ENCODE data around the gene KCTD3. TPM values are rescaled to one million over a fixed set of nuclear protein-coding genes. Genes with fewer than 3 reads are reported as not detected.

KCTD3 gene
- total RNA-seq, 1 experiment from 2014 or later, result 34.7 TPM

DNA sequence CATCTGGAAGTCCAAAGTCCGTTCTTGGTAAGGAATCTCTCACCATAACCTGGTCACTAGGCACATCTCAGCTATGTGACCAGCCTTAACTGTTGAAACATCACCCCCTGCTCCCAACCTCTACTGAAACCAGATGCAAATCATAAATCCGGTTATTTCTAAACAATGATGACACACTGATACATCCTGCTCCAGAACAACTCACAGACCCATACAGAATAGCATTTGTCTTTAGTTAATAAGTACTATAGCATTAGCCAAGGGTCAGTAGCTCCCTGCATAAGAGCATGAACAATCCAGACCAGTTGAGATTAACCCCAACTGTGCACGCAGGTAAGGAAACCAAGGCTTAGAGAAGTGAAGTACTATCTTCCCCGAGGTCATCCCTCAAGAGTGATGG is 38.0 kb upstream of the KCTD3 start:
- Histone ChIP-seq H3K27ac (ENCODE audit: low read length) (no peak overlapping the region), H3K9me3 (ENCODE audit: control insufficient read depth, insufficient read depth, low read depth, low read length) (no peaks in the 10 kb centered on the region), H3K27me3 (ENCODE audit: control insufficient read depth, insufficient read depth, low read length) (peaks cover 2% of the 10 kb centered on the region; the same call in 1 of the 2 replicates), H3K4me3 (ENCODE audit: low read depth in 2 of 2, low read length in 2 of 2) (no peak overlapping the region), H3K36me3 (ENCODE audit: control insufficient read depth, insufficient read depth, low read length) (no peaks in the 10 kb centered on the region), H3K4me1 (ENCODE audit: control insufficient read depth, insufficient read depth, low read length) (no peaks in the 10 kb centered on the region)
- CTCF ChIA-PET, result no interaction called here
- no TSS peak for BruUV-seq (replicated peaks)
- intact Hi-C loops (cut with micrococcal nuclease; ENCODE audit: unreplicated experiment), result loop anchor here (5.0 to 10.0 kb wide), 4 partner anchors 344 to 867 kb away; no protein-coding TSS in a partner anchor
- POLR2A ChIA-PET, result no interaction called here
- in situ Hi-C loops (cut with HindIII; ENCODE audit: low pct_unique_long_range_greater_than_20kb, low sequenced_read_pairs), result no loop called here
- DNase-seq (ENCODE audit: low read depth, low spot score), result no peak
- no peak for TF ChIP-seq CTCF (IDR thresholded peaks at IDR 0.05)
- TF ChIP-seq POLR2AphosphoS5 (IDR thresholded peaks at IDR 0.05; ENCODE audit: low read depth, low read length), result no peak
- TF ChIP-seq REST (IDR thresholded peaks at IDR 0.05; ENCODE audit: insufficient read depth in 1 of 2, low read depth in 2 of 2, low read length in 1 of 2), result no peak
- no peak for TF ChIP-seq SIN3A (IDR thresholded peaks at IDR 0.05; ENCODE audit: borderline replicate concordance, insufficient read depth, low read depth, low read length)
- no peak for TF ChIP-seq TCF7L2 (IDR thresholded peaks at IDR 0.05; ENCODE audit: low read depth, low read length)
- ATAC-seq, result no peak

GRCh38 chr1:215529571-215529970 is 37.5 kb upstream of the KCTD3 start:
- TF ChIP-seq CTCF (IDR thresholded peaks at IDR 0.05), result no peak
- no peak for TF ChIP-seq SIN3A (IDR thresholded peaks at IDR 0.05; ENCODE audit: borderline replicate concordance, insufficient read depth, low read depth, low read length)
- no peak for TF ChIP-seq TCF7L2 (IDR thresholded peaks at IDR 0.05; ENCODE audit: low read depth, low read length)
- POLR2A ChIA-PET, result no interaction called here
- Histone ChIP-seq H3K27me3 (ENCODE audit: control insufficient read depth, insufficient read depth, low read length) (peaks cover 2% of the 10 kb centered on the region; the same call in 1 of the 2 replicates), H3K36me3 (ENCODE audit: control insufficient read depth, insufficient read depth, low read length) (no peaks in the 10 kb centered on the region), H3K4me3 (ENCODE audit: low read depth in 2 of 2, low read length in 2 of 2) (no peak overlapping the region), H3K27ac (ENCODE audit: low read length) (no peak overlapping the region), H3K4me1 (ENCODE audit: control insufficient read depth, insufficient read depth, low read length) (no peaks in the 10 kb centered on the region), H3K9me3 (ENCODE audit: control insufficient read depth, insufficient read depth, low read depth, low read length) (no peaks in the 10 kb centered on the region)
- intact Hi-C loops (cut with micrococcal nuclease; ENCODE audit: unreplicated experiment) (loop anchor here (5.0 to 10.0 kb wide), 4 partner anchors 345 to 867 kb away; no protein-coding TSS in a partner anchor), in situ Hi-C loops (cut with HindIII; ENCODE audit: low pct_unique_long_range_greater_than_20kb, low sequenced_read_pairs) (no loop called here)
- no TSS peak for BruUV-seq (replicated peaks)
- CTCF ChIA-PET, result no interaction called here
- ATAC-seq (no peak), DNase-seq (ENCODE audit: low read depth, low spot score) (no peak)
